Measurements from ENCODE around the gene CLASP1.

DNA sequence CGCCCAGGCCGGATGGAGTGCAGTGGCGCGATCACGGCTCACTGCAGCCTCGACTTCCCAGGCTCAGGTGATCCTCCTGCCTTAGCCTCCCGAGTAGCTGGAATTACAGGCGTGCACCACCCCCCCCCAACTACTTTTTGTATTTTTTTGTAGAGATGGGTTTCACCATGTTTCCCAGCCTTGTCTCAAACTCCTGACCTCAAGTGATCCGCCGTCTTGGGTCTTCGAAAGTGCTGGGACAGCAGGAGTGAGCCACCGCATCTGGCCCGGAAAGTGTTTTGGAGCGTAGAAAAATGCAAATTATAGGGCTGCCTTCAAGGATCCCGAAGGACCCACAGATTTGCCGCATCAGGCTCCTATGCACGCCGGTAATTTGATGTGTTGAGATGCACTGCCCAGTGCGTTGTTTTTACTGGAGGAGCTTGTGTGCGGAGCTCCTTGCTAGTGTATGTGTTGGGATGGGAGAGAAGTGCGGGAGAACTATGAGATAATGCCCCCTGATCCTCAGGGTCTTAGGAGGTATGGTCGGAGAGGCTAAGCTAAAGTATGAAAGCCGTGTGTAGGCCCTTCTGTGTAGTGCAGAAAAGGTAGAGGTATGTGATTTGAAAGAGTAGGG, 1.2 kb upstream of the CLASP1 start:
- TF ChIP-seq, protein P1, sequence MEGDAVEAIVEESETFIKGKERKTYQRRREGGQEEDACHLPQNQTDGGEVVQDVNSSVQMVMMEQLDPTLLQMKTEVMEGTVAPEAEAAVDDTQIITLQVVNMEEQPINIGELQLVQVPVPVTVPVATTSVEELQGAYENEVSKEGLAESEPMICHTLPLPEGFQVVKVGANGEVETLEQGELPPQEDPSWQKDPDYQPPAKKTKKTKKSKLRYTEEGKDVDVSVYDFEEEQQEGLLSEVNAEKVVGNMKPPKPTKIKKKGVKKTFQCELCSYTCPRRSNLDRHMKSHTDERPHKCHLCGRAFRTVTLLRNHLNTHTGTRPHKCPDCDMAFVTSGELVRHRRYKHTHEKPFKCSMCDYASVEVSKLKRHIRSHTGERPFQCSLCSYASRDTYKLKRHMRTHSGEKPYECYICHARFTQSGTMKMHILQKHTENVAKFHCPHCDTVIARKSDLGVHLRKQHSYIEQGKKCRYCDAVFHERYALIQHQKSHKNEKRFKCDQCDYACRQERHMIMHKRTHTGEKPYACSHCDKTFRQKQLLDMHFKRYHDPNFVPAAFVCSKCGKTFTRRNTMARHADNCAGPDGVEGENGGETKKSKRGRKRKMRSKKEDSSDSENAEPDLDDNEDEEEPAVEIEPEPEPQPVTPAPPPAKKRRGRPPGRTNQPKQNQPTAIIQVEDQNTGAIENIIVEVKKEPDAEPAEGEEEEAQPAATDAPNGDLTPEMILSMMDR (IDR thresholded peaks at IDR 0.05; ENCODE audit: insufficient read depth, low read length) = no peak
- TF ChIP-seq POLR2AphosphoS5 (IDR thresholded peaks at IDR 0.05; ENCODE audit: low read depth) (no peak), GABPA (IDR thresholded peaks at IDR 0.05; ENCODE audit: low read depth) (no peak), SPI1 (IDR thresholded peaks at IDR 0.05; ENCODE audit: borderline replicate concordance, low read depth) (no peak)
- TF ChIP-seq, protein P2, sequence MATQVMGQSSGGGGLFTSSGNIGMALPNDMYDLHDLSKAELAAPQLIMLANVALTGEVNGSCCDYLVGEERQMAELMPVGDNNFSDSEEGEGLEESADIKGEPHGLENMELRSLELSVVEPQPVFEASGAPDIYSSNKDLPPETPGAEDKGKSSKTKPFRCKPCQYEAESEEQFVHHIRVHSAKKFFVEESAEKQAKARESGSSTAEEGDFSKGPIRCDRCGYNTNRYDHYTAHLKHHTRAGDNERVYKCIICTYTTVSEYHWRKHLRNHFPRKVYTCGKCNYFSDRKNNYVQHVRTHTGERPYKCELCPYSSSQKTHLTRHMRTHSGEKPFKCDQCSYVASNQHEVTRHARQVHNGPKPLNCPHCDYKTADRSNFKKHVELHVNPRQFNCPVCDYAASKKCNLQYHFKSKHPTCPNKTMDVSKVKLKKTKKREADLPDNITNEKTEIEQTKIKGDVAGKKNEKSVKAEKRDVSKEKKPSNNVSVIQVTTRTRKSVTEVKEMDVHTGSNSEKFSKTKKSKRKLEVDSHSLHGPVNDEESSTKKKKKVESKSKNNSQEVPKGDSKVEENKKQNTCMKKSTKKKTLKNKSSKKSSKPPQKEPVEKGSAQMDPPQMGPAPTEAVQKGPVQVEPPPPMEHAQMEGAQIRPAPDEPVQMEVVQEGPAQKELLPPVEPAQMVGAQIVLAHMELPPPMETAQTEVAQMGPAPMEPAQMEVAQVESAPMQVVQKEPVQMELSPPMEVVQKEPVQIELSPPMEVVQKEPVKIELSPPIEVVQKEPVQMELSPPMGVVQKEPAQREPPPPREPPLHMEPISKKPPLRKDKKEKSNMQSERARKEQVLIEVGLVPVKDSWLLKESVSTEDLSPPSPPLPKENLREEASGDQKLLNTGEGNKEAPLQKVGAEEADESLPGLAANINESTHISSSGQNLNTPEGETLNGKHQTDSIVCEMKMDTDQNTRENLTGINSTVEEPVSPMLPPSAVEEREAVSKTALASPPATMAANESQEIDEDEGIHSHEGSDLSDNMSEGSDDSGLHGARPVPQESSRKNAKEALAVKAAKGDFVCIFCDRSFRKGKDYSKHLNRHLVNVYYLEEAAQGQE (IDR thresholded peaks at IDR 0.05; ENCODE audit: insufficient replicate concordance, low read depth) = no peak

All from HL-60 (cell line).